GM19455 (cell line): ENCODE results near the gene PSG7.
"Not testable (repeated sequence)": the region's sequence is repeated elsewhere in the genome, so short reads cannot be mapped to it uniquely, and the experiment has no call there.

Experiments used
- ATAC-seq: cut with Tn5 transposase; IDR thresholded peaks from one replicate; pipeline ENCODE4 v1.9.1; 2021; ENCODE audit not compliant: unreplicated experiment

The PSG7 gene

DNA sequence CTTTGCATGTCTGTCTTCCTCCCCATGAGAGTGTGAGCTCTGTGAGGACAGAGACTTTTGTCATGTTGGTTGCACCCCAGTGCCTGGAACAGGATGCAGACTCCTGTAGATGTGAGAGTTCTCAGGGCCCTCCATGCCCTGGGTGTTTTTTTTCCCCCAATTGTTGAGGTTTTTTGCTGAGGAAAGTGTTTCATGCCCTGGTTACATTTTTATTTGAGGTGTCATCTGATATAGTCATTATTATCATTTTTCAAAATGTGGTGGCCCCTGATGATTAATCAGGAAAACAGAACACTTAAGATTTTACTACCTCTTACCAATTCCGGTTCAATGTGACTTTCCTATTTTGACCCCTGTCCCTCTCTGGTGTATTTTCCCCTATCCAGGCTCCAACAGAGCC, 20.1 kb downstream of the PSG7 start:
- not testable (repeated sequence) for ATAC-seq

DNA sequence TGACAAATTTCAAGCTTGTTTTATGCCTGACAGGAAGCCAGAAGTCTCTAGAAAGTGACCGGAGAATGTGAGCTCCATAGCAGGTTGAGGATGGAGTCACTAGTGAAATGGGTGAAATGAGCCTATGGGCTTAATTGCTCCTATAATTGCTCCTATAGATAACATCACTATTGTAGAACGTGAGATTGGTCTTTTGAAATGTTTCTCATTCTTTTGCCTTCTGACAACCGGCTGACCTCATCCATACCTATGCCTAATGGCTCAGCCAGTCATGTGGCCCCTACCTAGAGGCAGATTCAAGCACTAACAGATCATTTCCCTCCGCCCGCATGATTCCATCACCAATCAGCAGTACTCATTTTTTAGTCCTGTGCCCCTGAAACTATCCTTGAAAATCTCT, 23.5 kb downstream of the PSG7 start:
- not testable (repeated sequence) for ATAC-seq

DNA sequence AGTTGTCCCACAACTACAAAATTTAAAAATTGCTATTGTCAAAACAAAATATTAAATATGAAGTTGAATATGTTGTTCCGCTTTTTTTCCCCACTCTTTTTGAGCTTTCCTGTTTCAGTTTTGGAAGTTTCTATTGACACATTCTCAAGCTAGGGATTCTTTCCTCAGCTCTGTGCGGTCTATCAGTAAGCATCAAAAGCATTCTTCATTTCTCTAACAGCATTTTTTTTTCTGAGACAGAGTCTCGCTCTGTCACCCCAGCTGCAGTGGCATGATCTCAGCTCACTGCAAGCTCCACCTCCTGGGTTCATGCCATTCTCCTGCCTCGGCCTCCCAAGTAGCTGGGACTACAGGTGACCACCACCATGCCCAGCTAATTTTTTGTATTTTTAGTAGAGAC, 24.1 kb downstream of the PSG7 start:
- not testable (repeated sequence) for ATAC-seq

- ATAC-seq: not testable (repeated sequence)
Measured at GRCh38 chr19:42911731-42912130, 25.3 kb downstream of the PSG7 start.

DNA sequence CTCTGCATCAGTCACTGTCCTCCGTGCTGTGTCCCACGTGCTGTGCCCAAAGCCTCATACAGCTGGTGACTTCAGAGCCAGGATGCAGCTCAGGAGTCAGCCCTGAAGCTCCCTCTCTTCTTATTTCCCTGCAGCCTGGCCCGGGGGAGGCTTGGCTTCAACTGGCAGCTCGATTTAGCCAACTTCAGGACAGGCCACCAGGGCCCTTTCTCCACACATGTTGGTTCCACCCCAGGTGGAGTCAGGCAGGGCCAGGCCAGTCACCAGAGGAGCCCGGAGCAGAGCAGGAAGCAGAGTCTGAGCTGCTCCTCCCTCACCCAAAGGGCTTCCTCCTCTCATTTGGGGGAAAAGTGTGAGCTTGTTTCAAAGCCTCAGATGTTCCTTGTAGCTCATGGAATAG, 30.8 kb downstream of the PSG7 start:
- not testable (repeated sequence) for ATAC-seq

DNA sequence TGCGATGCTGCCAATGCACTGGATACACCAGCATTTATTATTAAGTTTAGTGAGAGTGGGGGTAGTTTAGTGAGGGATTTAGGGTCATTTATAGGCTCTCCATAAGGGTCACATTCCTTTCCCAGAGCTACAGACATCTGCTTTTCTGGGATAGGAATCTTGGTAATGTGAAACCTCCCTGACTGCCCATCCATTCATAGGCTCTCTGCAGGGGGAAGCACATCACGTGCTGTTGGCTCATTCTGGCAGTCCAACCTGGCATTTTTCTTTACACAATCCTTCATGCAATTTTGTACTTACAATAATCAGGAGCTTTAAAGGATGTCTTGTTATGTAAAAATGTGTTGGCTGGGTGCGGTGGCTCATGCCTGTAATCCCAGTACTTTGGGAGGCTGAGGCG, 36.4 kb downstream of the PSG7 start:
- not testable (repeated sequence) for ATAC-seq

GRCh38 chr19:42899674-42900073, 37.3 kb downstream of the PSG7 start:
- ATAC-seq: not testable (repeated sequence)

DNA sequence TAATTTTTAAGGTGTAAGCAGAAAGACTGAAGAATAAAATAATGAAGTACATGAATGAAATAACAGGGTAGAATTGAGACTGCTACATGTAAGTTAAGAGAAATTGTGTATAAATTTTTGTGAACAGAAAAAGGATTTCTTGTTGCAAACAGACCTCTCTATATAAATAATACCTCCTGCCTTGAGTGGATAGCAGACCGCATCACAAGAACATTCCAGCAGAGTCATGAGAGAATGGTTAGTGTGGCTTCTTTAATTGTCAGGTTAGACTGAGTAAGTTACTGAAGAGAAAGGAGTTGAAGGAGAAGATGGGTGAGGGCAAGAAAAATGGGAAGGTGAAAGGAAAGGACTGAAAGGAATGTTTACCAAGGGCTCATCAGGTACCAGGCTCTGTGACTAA, 37.9 kb downstream of the PSG7 start:
- not testable (repeated sequence) for ATAC-seq

- not testable (repeated sequence) for ATAC-seq
Measured at GRCh38 chr19:42898656-42899055, 38.4 kb downstream of the PSG7 start.

DNA sequence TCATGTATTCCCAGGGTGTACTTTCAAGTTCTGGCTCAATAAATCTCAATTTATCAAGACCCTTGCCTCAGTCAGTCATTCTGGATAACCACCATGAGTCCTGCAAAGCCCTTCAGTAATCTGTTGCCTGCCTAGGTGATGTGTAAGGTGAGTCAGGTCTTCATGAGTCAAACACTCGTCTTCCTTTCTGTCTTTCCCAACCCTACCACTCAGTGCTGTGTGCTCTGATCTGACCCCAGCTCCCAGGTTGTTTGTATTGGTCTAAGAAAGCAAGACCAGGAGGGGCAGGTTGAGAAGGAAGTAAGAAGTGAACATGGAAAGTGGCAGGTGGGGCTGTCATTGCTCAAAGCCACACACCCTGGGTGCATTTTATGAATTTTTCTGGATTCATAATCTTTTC, 39.3 kb downstream of the PSG7 start:
- ATAC-seq: not testable (repeated sequence)

GRCh38 chr19:42890446-42890845, 46.6 kb downstream of the PSG7 start:
- not testable (repeated sequence) for ATAC-seq

- not testable (repeated sequence) for ATAC-seq
Measured at GRCh38 chr19:42887876-42888445, 49.0 kb downstream of the PSG7 start.

DNA sequence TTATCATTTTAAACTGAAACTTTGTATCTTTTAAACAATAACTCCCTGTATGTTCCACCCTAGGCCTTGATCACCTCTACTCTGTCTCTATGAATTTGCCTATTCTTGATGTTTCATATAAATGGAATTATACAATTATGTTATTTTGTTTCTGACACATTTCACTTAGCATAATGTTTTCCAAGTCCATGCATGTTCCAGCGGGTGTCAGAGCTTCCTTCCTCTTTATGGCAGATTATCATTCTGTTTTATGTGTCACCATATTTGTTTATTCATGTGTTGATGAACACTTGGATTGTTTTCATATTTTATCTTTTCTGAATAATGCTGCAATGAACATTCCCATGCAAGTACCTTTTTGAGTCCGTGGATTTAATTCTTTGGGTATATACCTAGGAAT, 54.3 kb downstream of the PSG7 start:
- not testable (repeated sequence) for ATAC-seq

- ATAC-seq: not testable (repeated sequence)
Measured at GRCh38 chr19:42882010-42882409, 55.0 kb downstream of the PSG7 start.

- not testable (repeated sequence) for ATAC-seq
Measured at GRCh38 chr19:42881279-42881678, 55.7 kb downstream of the PSG7 start.

GRCh38 chr19:42880621-42881020, 56.4 kb downstream of the PSG7 start:
- not testable (repeated sequence) for ATAC-seq

DNA sequence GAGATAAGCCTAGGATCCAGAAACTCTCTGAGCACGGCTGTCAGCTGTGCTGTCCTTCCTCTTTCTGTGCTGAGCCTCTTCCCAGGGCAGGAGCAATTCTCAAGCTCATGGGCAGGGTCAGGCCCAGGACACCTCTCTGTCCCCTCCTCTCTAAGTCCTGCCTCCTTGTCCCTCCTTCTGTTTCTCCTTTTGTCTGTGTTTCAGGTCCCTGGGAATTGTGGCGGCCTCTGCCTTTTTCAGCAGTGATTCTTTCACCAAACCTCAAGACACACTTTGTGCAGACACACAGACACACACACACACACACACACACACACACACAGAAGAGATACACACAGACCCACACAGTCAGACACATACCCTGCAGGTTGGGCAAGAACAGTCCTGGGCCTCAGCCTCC, 57.4 kb downstream of the PSG7 start, which contains the start of gene PSG1:
Gene PSG1 (minus strand): TSS at position 101 of the 400 bp plus-strand sequence. CDS start 132 bp downstream, outside the sequence.
- no peak for ATAC-seq

DNA sequence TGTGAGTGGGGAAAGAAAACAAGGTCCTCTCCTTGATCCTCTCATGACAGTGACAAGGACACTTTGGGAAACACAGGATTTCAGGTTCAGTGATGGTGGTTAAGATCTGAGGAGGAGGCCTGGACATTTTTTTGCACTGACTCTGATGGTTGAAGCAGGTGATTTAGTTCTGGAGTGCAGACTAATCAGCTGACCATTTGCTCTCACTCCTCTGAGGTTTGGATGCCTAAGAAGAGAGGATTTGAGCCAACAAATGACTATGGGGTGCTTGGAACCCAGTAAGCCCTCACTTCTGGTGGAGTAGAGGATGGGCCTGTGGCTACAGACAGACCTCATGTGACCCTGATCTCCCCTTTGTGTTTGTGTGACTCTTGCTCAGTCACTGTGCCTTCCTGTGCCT, 60.4 kb downstream of the PSG7 start:
- ATAC-seq: not testable (repeated sequence)

- ATAC-seq: not testable (repeated sequence)
Measured at GRCh38 chr19:42875881-42876280, 61.1 kb downstream of the PSG7 start.

- ATAC-seq: not testable (repeated sequence)
Measured at GRCh38 chr19:42874901-42875813, 61.9 kb downstream of the PSG7 start.

GRCh38 chr19:42874136-42874535, 62.9 kb downstream of the PSG7 start:
- ATAC-seq: not testable (repeated sequence)
